GM10248 (cell line): ENCODE data around the gene ALKBH6.

ENCODE experiments used
- CTCF ChIA-PET: fragments of 300-600 bp; sonication (Branson Sonifier 250); formaldehyde crosslinking; extraction: SDS; loops from one replicate; lab custom pipeline; 2021; ENCODE audit warnings: antibody characterized with exemption; lab: Yijun Ruan, JAX
- POLR2A ChIA-PET: fragments of 350-650 bp; sonication (Branson Sonifier 250); formaldehyde crosslinking; extraction: SDS; loops from one replicate; lab custom pipeline; 2020; ENCODE audit warnings: antibody characterized with exemption; lab: Yijun Ruan, JAX
- DNase-seq: peaks from one replicate; pipeline ENCODE4 v3.0.0; 2012; ENCODE audit errors: extremely low spot score
- CTCF ChIP-seq: IDR thresholded peaks from 2 replicates; pipeline ENCODE4 v1.5.1; 2012; ENCODE audit warnings: mild to moderate bottlenecking, low read depth; ENCODE audit errors: extremely low read depth, missing control alignments, control extremely low read depth

The ALKBH6 gene

GRCh38 chr19:35963514-35963913 lies 50.5 kb downstream of the ALKBH6 start:
- no peak for TF ChIP-seq CTCF
- ChIA-PET CTCF (interaction anchor here (2.2 kb wide), 1 partner anchor 14 kb away, joined by 5 read pairs; no protein-coding TSS in a partner anchor), POLR2A (no interaction called here)
- DNase-seq: no peak

GRCh38 chr19:35960432-35960972 lies 53.5 kb downstream of the ALKBH6 start:
- POLR2A ChIA-PET: no interaction called here
- no peak for TF ChIP-seq CTCF
- CTCF ChIA-PET: no interaction called here
- no peak for DNase-seq

- no peak for TF ChIP-seq CTCF
- ChIA-PET CTCF (interaction anchor here (1.2 kb wide), 1 partner anchor 13 kb away, joined by 3 read pairs; no protein-coding TSS in a partner anchor), POLR2A (interaction anchor here (0.6 kb wide), 1 partner anchor 82 kb away, joined by 6 read pairs; no protein-coding TSS in a partner anchor)
- no peak for DNase-seq
These were observed 54.1 kb downstream of the ALKBH6 start for GRCh38 chr19:35959968-35960320.
